IgD-negative memory B cell (primary cell): Measurements from ENCODE around the gene UBE2G1. TPM values are rescaled to one million over a fixed set of nuclear protein-coding genes. Genes with fewer than 3 reads are reported as not detected.

ENCODE experiments used
- H3K27ac Mint-ChIP-seq, 3 donors: one replicate each; pipeline ENCODE4 v1.8.0; 2020 to 2022; ENCODE audit warnings: mild to moderate bottlenecking in 3 of 3, mixed read lengths in 3 of 3, moderate library complexity in 1 of 3
- H3K27me3 Mint-ChIP-seq: one replicate; pipeline ENCODE4 v1.8.0; 2021; ENCODE audit warnings: mixed read lengths
- H3K36me3 Mint-ChIP-seq: one replicate; pipeline ENCODE4 v1.8.0; 2020; ENCODE audit warnings: mild to moderate bottlenecking, mixed read lengths
- H3K4me1 Mint-ChIP-seq, 3 donors: one replicate each; pipeline ENCODE4 v1.8.0; 2020 to 2022; ENCODE audit warnings: mixed read lengths in 3 of 3, mild to moderate bottlenecking in 1 of 3
- H3K4me3 Mint-ChIP-seq, 4 donors: one replicate each; pipeline ENCODE4 v1.8.0; 2020 to 2022; ENCODE audit warnings: mild to moderate bottlenecking in 4 of 4, mixed read lengths in 4 of 4, moderate library complexity in 3 of 4
- H3K9me3 Mint-ChIP-seq, 3 donors: one replicate each; pipeline ENCODE4 v1.8.0; 2020 to 2021; ENCODE audit warnings: mixed read lengths in 3 of 3, mild to moderate bottlenecking in 1 of 3
- polyA plus RNA-seq: library from polyadenylated mRNA; unstranded; fragments of 300-500 nt; fragmentation: Illumina TruSeq; gene quantifications from one replicate; pipeline ENCODE4 v1.2.3, GENCODE V29; 2021

UBE2G1 gene
- polyA plus RNA-seq, 1 donor from 2014 or later = 97.5 TPM

DNA sequence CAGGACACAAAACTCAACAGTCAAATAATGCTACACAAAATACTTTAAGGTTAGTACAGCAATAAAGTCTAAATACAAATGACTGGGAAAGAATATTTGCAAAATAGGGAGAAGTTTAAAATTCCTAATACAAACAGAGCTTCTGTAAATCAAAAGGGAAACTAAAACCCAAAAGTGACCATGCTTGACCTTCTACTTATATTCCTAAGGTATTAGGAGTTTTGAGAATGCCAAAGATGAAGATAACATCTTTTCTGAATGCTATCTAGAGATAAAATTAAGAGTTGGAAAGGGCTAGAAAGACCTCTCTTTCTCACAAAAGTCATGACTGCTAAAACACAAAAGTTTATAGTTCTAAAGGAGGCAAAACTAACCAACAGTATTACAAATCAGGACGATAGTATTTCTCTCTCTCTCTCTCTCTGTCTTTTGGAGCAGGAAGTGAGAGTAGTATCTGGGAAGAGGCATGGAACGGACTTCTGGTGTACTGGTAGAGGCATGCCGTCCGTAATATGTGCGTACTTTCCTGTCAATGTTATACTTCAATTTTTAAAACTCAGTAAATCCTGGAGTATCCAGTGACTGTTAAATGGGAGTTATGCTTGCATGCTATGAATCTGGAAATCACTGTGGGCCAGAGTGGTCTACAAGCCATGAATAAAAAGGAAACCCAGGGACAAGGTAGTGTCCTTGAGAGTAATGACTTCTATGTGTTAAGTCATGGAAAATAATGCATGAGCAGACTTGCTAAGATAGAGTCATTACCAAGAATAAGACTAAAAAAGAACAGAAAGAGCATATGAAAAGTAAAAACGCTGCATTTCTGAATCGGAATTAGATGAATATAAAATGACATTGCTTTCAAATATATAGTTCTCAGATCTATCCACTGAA is 53.0 kb downstream of the UBE2G1 start:
- no peaks in the 10 kb centered on the region for H3K9me3 Mint-ChIP-seq
- H3K27ac Mint-ChIP-seq = peak overlapping the region in 2 of 3 donors; percentile 25 to 26
- no peaks in the 10 kb centered on the region for H3K27me3 Mint-ChIP-seq
- peak overlapping the region in 2 of 4 donors; percentile 34 to 71 for H3K4me3 Mint-ChIP-seq
- H3K36me3 Mint-ChIP-seq = peaks cover 5% of the 10 kb centered on the region
- peaks cover 50 to 77% (median 67%) of the 10 kb centered on the region in 3 donors for H3K4me1 Mint-ChIP-seq

DNA sequence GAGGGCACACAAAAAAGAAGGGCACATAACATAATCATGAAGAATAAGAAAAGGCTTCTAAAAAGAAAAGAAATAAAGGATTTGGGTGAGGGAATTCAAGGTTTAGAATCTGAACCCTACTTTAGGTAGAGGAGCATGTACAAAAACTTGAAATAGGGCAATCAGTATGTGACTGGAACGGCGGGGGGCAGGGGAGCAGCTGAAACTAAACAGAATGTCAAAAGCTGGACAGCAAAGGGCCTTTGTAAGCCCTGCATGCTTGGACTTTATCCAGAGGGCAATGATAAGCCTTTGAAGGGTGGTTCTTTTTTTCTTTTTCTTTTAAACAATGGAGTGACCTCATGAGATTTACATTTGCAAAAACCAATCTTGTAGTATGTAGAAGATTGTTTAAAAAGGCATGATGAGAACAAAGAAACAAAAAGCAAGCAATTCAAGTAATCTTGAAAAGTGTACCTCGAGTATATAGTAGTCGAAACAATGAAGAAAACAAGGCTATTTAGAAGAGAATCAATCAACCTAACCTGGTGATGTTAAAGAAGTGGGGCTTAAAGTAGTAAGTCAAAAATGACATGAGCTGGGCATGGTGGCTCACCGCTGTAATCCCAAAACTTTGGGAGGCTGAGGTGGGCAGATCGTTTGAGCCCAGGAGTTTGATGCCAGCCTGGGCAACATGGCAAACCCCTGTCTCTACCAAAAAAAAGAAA is 56.0 kb downstream of the UBE2G1 start:
- peaks cover 54 to 69% (median 61%) of the 10 kb centered on the region in 3 donors for H3K4me1 Mint-ChIP-seq
- peak overlapping the region; percentile 32 to 40 (median 37) for H3K27ac Mint-ChIP-seq
- H3K36me3 Mint-ChIP-seq = peaks cover 5% of the 10 kb centered on the region
- no peaks in the 10 kb centered on the region for H3K9me3 Mint-ChIP-seq
- no peaks in the 10 kb centered on the region for H3K27me3 Mint-ChIP-seq
- H3K4me3 Mint-ChIP-seq = peak overlapping the region in 1 of 4 donors; percentile 80

DNA sequence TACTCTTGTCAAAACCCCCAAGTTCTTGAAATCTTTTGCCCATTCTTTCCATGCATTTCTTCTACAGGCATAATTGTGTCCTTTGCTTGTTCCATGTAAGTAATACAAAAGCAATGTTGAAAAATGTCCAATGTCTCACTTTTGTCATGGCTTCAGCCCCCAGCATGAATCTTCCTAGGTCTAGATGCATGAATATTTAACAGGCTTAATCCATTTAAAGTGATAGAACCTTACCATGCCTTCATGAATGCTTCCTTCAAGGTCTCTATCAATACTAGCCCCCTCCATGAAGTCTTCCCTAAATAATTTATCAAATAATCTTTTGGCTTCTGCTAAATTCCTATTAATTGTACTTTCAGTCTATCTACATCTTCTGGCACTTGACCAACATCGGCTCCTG is 56.6 kb downstream of the UBE2G1 start:
- H3K27ac Mint-ChIP-seq = peak overlapping the region; percentile 32 to 40 (median 37)
- no peaks in the 10 kb centered on the region for H3K27me3 Mint-ChIP-seq
- peak overlapping the region in 2 of 4 donors; percentile 16 to 83 for H3K4me3 Mint-ChIP-seq
- H3K36me3 Mint-ChIP-seq = peaks cover 4% of the 10 kb centered on the region
- no peaks in the 10 kb centered on the region for H3K9me3 Mint-ChIP-seq
- peaks cover 53 to 66% (median 60%) of the 10 kb centered on the region in 3 donors for H3K4me1 Mint-ChIP-seq

DNA sequence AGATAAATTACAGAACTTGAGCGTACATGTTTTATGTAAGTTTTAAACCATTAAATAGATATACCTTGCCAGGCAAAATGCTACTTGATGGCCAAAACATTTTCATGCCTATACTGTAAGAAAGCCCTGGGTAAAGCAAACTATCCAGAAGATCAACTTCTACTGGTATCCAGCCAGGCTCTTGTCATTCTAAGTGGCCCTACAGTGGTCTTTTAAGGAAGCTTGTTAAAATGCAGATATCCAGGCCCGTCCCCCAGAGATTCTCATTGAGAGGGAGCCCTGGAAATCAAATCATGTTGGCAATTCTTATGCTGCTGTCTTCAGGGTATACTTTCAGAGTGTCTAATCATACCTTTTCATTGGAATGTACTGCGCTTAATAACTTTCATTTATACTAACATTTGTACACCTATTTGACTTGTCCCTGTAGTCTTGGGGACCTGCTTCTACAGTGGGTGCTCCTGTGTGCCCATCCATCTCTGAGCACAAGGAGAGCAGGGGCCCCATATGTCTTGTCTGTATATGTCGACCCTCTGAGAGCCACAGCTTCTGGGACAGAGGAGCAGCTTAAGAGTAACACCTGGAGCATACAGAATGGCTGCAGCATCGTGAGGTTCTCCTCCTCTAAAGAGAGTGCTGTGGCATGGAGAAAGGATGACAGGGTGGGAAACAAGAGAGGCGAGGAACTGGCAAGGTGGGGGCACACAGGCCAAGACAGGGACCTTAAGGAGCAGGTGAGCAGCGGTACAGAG is 59.1 kb downstream of the UBE2G1 start:
- Mint-ChIP-seq H3K27me3 (no peaks in the 10 kb centered on the region), H3K9me3 (no peaks in the 10 kb centered on the region), H3K36me3 (peaks cover 5% of the 10 kb centered on the region), H3K27ac (peak overlapping the region in 2 of 3 donors; percentile 9 to 80), H3K4me1 (peaks cover 35 to 48% (median 42%) of the 10 kb centered on the region in 3 donors), H3K4me3 (no peak overlapping the region)

DNA sequence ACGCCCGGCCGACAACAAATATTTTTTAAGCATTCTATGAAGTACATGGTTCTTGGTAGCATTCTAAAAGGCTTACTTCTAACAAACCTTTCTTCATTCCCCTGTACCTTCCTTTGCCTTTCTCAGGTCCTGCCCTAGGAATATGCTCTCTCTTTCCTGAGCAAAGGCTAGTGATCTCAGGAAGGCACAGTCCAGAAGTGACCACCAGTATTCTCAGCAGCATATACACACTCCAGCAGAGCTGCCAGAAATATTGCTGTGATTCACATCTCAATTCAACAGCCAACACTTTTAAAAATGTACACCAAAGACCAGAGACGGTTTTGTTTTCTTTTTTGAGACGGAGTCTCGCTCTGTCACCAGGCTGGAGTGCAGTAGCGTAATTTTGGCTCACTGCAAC is 61.3 kb downstream of the UBE2G1 start:
- H3K9me3 Mint-ChIP-seq = no peaks in the 10 kb centered on the region
- no peak overlapping the region for H3K4me3 Mint-ChIP-seq
- peaks cover 22 to 46% (median 29%) of the 10 kb centered on the region in 3 donors for H3K4me1 Mint-ChIP-seq
- H3K27ac Mint-ChIP-seq = peak overlapping the region in 2 of 3 donors; percentile 16 to 48
- H3K36me3 Mint-ChIP-seq = peaks cover 4% of the 10 kb centered on the region
- H3K27me3 Mint-ChIP-seq = no peaks in the 10 kb centered on the region

DNA sequence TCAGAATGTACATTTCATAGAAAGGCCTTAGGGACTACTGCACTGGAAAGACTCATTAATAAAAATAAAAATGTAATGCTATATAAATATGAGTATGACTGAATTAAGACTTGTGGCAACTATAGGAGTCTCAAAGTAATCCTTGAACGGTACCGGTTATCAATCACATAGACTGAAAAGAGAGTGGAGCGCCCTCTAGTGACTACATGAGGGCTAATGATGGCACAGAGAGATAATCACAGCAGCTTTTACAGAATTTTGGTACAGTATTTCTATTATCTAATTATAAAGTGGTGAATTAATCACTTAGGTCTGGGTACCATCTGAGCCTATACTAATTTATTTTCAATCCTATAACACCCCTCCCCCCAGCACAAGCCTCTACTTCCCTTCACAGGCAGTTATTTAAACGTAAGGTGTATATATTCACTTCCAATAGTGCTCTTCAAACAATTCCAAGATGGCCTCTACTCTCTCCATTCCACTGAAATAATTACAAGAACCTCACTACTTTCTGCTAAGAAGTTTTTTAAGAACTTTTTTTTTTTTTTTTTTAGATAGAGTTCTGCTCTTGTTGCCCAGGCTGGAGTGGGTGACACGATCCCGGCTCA is 62.0 kb downstream of the UBE2G1 start:
- Mint-ChIP-seq H3K4me3 (no peak overlapping the region), H3K27me3 (no peaks in the 10 kb centered on the region), H3K27ac (no peak overlapping the region), H3K36me3 (peaks cover 4% of the 10 kb centered on the region), H3K4me1 (peaks cover 15 to 39% (median 22%) of the 10 kb centered on the region in 3 donors), H3K9me3 (no peaks in the 10 kb centered on the region)

DNA sequence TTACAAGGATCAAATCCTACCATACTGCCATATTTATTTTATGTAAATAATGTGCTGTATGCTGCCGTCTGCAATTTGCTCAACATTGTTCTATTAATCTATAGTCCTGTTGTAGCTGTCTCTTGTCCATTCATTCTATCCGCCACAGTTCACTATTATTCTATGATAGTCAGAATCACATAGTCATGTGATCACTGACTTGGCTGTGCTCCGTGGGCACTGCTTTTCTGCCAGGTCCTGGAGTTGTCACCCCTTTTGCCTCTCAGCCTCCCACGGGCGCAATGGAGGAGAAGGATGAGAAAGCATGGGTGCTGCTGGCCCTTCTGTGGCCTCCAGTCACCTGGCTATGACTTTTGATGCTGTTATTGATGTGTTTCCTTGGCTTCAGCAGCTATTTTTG is 65.4 kb downstream of the UBE2G1 start:
- Mint-ChIP-seq H3K4me1 (peaks cover 17 to 46% (median 27%) of the 10 kb centered on the region in 3 donors), H3K27ac (peak overlapping the region in 2 of 3 donors; percentile 28 to 44), H3K36me3 (peaks cover 4% of the 10 kb centered on the region), H3K27me3 (no peaks in the 10 kb centered on the region), H3K9me3 (no peaks in the 10 kb centered on the region), H3K4me3 (no peak overlapping the region)

DNA sequence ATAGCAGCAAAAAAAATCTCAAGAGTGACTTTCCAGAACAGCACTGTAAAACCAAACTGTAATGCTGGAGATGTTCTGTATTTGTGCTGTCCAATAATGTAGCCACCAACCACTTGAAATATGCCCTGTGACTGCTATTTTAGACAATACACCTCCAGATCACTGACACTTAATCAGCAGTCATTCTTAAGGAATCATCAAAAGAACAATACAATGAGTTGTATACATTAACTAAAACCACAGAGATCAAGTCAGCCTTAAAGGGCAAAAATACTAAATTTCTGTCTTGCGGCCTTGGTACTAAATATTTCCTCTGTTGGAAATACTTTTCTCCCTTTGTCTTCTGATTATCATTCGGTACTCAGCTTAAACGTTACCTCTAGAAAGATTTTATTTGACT is 69.1 kb downstream of the UBE2G1 start:
- H3K36me3 Mint-ChIP-seq = peaks cover 6% of the 10 kb centered on the region
- no peaks in the 10 kb centered on the region for H3K9me3 Mint-ChIP-seq
- no peak overlapping the region for H3K4me3 Mint-ChIP-seq
- peaks cover 27 to 56% (median 33%) of the 10 kb centered on the region in 3 donors for H3K4me1 Mint-ChIP-seq
- H3K27me3 Mint-ChIP-seq = no peaks in the 10 kb centered on the region
- H3K27ac Mint-ChIP-seq = no peak overlapping the region

DNA sequence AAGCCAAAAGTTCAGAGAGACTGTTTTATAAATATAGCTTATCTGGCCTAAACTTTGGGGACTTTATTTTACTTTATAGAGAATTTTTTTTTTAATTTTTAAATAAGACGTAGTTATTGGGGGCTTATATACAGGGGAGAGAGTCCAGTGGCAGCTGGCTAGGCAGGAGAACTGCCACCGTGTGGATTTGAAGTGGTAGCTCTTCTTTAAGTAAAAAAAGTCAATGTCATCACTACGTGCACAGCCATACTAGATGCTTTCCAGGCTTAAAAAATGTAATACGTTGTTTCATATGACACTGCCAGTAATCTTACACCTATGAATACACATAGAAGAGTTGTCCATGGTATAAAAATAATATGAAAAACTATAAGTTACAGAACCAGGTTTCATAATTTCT is 70.8 kb downstream of the UBE2G1 start:
- Mint-ChIP-seq H3K27ac (no peak overlapping the region), H3K9me3 (no peaks in the 10 kb centered on the region), H3K4me1 (peaks cover 27 to 42% (median 31%) of the 10 kb centered on the region in 3 donors), H3K4me3 (no peak overlapping the region), H3K27me3 (no peaks in the 10 kb centered on the region), H3K36me3 (peaks cover 5% of the 10 kb centered on the region)

DNA sequence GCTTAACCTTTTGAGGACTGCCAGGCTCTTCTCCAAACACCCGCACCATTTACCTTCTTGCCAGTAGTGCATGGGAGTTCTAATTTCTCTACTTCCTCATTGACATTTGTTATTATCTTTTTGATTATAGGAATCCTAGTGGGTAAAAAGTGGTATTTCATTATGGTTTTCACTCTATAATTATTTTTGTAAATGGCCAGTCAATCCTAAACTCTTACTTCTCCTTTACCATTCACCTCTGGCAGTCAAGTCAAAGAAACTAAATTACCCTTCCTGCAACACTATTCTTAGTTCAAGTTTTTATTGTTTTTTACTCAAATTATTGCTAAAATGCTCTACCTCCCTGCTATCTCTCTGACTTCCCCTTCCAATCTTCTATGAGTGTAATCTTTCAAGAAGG is 72.9 kb downstream of the UBE2G1 start:
- Mint-ChIP-seq H3K36me3 (peaks cover 5% of the 10 kb centered on the region), H3K4me1 (peaks cover 23 to 42% (median 28%) of the 10 kb centered on the region in 3 donors), H3K27ac (peak overlapping the region in 2 of 3 donors; percentile 7 to 39), H3K4me3 (no peak overlapping the region), H3K27me3 (no peaks in the 10 kb centered on the region), H3K9me3 (no peaks in the 10 kb centered on the region)

DNA sequence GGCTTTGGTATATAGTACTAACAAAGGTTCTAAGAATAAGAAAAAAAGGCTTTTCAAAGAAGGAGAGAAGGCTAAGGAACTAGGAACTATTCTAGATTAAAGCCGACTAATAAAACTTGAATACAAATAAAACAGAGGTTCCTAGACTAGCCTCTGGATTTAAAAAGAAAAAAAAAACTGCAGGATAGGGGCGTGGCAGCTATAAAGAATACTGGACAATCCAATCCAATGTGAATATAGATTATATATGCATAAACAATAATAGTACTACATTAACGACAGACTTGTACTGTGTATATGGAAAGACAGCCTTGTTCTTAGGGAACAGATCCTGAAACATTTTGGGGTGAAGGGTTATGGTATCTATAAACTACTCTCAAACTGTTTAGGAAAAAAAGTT is 78.8 kb downstream of the UBE2G1 start:
- no peaks in the 10 kb centered on the region for H3K27me3 Mint-ChIP-seq
- H3K4me3 Mint-ChIP-seq = no peak overlapping the region
- no peaks in the 10 kb centered on the region for H3K36me3 Mint-ChIP-seq
- H3K4me1 Mint-ChIP-seq = peaks cover 4 to 14% (median 9%) of the 10 kb centered on the region in 3 donors
- H3K9me3 Mint-ChIP-seq = no peaks in the 10 kb centered on the region
- no peak overlapping the region for H3K27ac Mint-ChIP-seq

DNA sequence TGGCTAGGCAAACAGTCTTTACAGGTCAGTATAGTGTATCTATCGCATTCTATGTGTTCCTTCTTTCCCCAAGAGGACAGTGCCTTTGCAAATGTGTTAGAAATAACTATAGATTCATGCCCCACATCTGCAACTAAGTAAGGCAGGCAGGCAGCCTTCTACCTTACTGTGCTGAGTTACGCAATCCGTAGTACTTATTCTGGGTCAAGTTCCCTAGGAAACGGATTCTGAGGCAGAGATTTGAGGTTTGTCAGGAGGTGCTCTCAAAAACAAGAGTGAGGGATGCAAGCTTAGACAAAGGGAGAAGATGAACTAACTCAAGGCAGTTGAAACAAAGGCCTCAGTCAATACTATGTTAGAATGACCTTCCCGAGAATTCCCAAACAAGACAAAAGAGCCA is 90.0 kb downstream of the UBE2G1 start:
- Mint-ChIP-seq H3K36me3 (peaks cover 5% of the 10 kb centered on the region), H3K27ac (no peak overlapping the region), H3K4me3 (no peak overlapping the region), H3K4me1 (peaks cover 0 to 4% (median 3%) of the 10 kb centered on the region in 3 donors), H3K9me3 (no peaks in the 10 kb centered on the region), H3K27me3 (no peaks in the 10 kb centered on the region)

DNA sequence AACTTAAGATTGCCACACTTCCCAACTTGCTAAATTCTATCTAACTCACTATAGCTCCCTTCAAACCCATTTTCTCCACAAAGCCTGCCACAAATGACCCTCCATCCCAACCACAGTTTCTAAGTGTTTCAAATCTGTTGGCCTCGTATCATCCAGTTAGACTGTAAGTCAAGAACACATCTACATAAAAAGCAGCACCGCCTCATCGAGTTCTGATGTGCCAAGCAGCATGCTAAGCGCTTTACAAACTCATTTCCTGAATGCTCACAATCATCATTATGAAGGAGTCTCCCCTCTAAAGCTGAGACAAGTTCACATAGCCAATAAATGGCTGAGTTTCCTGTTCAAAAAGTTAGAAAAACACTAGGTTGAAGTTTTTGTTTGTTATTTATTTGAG is 93.5 kb downstream of the UBE2G1 start:
- Mint-ChIP-seq H3K36me3 (no peaks in the 10 kb centered on the region), H3K4me3 (no peak overlapping the region), H3K4me1 (peaks cover 0 to 3% (median 2%) of the 10 kb centered on the region in 3 donors), H3K27ac (no peak overlapping the region), H3K9me3 (no peaks in the 10 kb centered on the region), H3K27me3 (no peaks in the 10 kb centered on the region)

DNA sequence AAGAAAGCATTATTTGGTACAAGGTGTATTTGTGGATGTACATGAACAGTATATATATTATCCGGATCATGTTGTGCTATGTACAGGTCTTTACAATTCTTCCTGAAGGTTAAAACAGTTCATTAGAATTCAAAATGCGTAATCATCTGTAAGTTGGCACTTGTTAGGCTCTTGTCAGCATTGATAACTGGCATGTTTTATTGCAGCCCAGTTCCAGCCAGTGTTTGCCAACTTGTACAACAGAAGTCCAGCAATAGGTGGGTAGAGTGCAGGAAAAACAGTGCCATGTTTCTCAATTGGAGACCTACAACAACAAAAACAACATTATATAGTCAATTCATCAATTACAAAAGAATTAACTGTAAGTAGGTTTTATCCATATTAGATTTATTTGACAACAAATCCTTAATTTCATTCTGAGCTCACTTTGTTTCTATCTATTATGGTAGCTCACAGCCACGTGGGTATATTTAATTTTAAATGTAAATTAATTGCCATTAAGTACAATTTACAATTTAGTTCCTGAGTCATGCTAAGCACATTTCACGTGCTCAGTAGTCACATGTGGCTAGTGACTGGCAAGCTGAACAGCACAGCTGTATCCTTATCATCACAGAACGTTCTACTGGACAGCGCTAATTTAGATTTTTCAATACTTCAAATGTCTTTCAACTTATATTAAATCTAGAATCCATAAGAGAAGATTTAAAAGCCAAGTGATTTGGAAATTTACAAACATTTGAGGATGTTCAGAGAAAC is 94.1 kb downstream of the UBE2G1 start:
- H3K36me3 Mint-ChIP-seq = no peaks in the 10 kb centered on the region
- no peaks in the 10 kb centered on the region for H3K27me3 Mint-ChIP-seq
- H3K4me3 Mint-ChIP-seq = no peak overlapping the region
- peaks cover 0 to 3% (median 2%) of the 10 kb centered on the region in 3 donors for H3K4me1 Mint-ChIP-seq
- no peak overlapping the region for H3K27ac Mint-ChIP-seq
- no peaks in the 10 kb centered on the region for H3K9me3 Mint-ChIP-seq
